ENCODE measurements around the gene ISOC2.
"Not testable (repeated sequence)": the region's sequence is repeated elsewhere in the genome, so short reads cannot be mapped to it uniquely, and the experiment has no call there.

Gene ISOC2

DNA sequence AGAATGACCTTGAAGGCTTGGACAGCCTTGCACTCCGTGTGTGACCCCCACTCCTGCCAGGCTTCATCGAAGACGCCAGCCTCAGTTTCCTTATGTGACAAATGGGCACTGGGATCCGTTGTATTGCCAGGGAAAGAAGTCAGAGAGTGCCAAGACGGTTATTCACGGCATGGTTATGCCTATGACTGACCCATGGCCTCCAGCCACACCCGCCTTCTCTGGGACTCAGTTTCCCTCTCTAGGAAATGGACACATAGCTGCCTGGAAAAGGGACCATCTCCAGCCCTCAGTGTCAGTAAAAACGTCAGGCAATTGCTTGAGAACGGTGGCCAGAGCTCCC, 52.9 kb downstream of the ISOC2 start:
- no peak for DNase-seq (ENCODE audit: low read depth)
- peak overlapping the region; percentile 60 for H3K4me3 ChIP-seq (ENCODE audit: low read depth, low read length)
- TF ChIP-seq, protein P1, sequence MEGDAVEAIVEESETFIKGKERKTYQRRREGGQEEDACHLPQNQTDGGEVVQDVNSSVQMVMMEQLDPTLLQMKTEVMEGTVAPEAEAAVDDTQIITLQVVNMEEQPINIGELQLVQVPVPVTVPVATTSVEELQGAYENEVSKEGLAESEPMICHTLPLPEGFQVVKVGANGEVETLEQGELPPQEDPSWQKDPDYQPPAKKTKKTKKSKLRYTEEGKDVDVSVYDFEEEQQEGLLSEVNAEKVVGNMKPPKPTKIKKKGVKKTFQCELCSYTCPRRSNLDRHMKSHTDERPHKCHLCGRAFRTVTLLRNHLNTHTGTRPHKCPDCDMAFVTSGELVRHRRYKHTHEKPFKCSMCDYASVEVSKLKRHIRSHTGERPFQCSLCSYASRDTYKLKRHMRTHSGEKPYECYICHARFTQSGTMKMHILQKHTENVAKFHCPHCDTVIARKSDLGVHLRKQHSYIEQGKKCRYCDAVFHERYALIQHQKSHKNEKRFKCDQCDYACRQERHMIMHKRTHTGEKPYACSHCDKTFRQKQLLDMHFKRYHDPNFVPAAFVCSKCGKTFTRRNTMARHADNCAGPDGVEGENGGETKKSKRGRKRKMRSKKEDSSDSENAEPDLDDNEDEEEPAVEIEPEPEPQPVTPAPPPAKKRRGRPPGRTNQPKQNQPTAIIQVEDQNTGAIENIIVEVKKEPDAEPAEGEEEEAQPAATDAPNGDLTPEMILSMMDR (conservative IDR thresholded peaks at IDR 0.05; ENCODE audit: low read depth, low read length), result no peak

DNA sequence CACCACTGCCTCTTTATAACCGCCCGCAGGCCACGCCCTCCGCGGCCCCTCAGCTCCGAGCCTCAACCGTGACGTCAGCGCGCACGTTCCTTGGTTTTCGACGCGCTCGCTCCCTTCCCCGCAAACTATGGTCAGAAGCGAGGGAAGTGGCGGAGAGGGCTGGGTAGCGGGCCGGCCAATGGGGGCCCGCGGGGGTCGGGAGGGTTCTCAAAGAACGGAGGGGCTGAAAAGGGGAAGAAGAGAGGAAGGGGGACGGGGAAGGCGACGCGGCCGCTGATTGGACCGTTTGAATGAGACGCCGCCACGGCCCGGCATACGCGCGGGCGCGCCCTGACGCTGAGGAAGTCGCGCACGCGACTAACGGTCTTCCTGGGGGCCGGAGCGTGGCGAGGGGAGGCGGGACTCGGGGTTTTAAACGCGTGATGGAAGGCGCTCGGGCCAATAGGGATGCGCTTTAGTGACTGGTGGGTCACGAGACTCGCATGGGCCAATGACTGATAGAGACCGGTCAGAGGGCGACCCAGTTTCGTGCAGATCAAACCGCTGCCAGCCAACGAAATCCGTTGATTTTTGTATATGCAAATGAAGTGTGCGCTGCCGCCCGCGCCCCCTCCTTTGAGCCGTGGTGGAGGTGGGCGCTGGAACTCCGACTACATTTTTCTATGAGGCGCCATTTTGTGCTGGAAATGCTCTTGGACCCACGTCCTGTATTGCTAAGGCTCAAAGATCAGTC, 53.5 kb downstream of the ISOC2 start:
- H3K4me3 ChIP-seq (ENCODE audit: low read depth, low read length), result peak overlapping the region; percentile 87
- TF ChIP-seq, protein P1 (conservative IDR thresholded peaks at IDR 0.05; ENCODE audit: low read depth, low read length), result no peak
- peak; percentile 100 for DNase-seq (ENCODE audit: low read depth)

DNA sequence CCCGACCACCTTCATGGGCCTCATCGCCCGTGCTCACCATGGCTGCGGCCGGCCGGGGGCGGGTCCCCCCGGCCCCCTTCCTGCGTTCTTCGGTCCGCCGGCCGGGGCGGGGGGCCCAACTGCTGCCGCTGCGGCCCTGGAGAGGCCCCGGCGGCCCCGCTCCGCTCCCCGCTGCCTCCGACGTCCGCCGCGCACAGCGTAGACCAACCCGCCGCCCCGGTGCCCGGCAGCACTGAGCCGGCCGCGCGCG, 54.0 kb downstream of the ISOC2 start, which contains the start of gene UBE2S:
TSS of gene UBE2S (minus strand) at position 239 of the 250 bp plus-strand sequence. CDS start at position 40, 199 bp downstream.
- DNase-seq (ENCODE audit: low read depth), result not testable (repeated sequence)
- peak within 1 kb of the TSS; percentile 87 for H3K4me3 ChIP-seq (ENCODE audit: low read depth, low read length)

DNA sequence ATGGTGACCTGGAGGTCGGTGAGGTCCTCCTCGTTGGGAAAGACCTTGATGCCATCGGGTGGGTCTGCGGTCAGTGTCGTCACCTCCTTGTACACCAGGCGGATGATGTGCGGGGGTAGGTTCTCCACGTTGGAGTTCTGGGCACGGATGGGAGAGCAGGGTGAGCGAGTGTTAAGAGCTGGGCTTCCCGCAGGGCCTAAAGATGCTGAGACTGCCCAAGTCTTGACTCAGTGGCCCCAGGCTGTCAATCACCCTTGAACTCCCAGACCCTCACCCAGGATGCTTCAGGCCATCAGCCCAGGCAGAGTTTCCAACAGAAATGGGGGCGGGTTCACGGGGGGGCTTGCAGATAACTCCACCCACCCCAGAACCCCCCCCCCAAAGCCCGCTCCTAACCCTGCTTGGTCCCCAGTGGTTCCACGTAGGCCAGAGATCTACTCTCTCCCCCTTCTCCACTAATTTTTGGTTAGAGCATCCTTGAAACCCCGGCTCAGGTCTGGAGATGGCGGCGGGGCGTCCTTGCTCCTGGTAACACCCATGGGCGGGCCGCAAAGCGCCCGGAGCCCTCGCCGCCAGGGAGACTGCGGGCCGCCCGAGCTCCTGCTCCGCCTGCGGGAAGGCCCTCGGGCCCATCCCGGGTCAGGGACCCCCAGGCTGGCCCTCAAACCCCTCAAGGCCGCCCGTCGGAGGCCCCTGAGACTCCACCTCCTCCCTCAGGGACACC, 54.5 kb downstream of the ISOC2 start:
- DNase-seq (ENCODE audit: low read depth), result peak; percentile 48
- TF ChIP-seq, protein P1 (conservative IDR thresholded peaks at IDR 0.05; ENCODE audit: low read depth, low read length), result no peak

DNA sequence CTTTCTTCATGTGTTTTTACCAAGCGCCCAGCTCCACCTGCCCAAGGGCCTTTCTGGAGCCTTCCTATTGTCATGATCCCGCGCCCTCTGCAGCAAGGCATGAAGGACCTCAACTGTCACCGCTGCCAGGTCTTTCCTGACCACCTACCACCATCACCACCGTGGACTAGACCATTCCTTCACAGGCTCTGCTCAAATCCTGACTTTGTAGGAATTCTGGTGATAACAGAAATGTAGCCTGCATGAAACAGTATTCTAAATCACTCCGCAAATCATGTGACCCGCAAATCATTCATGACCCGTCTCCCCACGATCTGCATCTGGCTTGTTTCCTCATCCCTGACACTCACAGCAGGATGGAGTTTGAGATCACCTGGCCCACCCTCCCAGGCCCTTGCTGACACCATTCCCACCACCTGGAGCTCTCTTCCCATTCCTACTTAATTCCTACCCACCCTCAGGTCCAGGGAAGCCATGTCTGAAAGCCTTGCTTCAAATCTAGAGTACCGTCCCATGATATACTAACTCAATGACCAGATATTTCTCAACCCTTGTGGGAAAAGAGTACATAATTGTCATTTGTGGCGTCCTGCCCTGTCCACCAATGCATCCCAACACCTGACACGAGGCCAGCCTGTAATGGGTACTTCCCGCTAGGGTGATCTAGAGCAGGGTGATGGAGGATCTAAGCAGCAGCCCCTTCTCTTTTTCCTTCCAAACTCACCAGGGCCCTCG, 55.2 kb downstream of the ISOC2 start:
- TF ChIP-seq, protein P1 (conservative IDR thresholded peaks at IDR 0.05; ENCODE audit: low read depth, low read length), result no peak
- H3K4me3 ChIP-seq (ENCODE audit: low read depth, low read length), result peak overlapping the region; percentile 87
- DNase-seq (ENCODE audit: low read depth), result no peak

More for the DNA sequence above, 54.5 kb downstream of the ISOC2 start:
- peak overlapping the region; percentile 87 for H3K4me3 ChIP-seq (ENCODE audit: low read depth, low read length)

DNA sequence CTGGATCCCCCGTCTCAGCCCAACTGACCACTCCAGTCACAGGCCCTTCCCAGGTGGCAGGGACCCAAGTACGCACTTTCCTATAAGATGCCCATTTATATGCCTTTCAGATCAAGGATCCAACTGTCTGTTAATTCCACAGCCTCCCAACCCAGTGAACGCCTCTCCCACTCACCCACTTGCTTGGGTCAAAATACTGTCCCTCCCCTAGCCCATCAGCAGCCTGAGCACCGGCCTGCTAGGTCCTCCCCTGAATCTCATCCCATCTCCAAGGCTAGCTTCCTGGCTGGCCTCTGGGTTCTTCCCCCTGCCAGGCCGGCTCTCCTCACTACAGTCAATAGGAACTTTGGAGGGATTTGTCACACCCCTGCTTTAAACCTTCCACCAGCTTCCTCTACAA, 55.8 kb downstream of the ISOC2 start:
- no peak overlapping the region for H3K4me3 ChIP-seq (ENCODE audit: low read depth, low read length)
- TF ChIP-seq, protein P1 (conservative IDR thresholded peaks at IDR 0.05; ENCODE audit: low read depth, low read length), result no peak
- DNase-seq (ENCODE audit: low read depth), result no peak
